Breast epithelium (tissue), 4 donors: ENCODE data around the gene RELA. TPM values are rescaled to one million over a fixed set of nuclear protein-coding genes. Genes with fewer than 3 reads are reported as not detected.

ENCODE experiments used
- DNase-seq, 2 donors: peaks; one replicate each; pipeline ENCODE4 v3.0.0-alpha.2; 2019; ENCODE audit warnings: low spot score in 2 of 2
- H3K27ac ChIP-seq, 2 donors: fragments of 200-600 bp; sonication (generic) in 1 of 2; one replicate each; pipeline ENCODE4 v1.5.1; 2016 to 2019; ENCODE audit warnings: mild to moderate bottlenecking in 1 of 2
- H3K27me3 ChIP-seq, 2 donors: fragments of 200-600 bp; sonication (generic) in 1 of 2; one replicate each; pipeline versions ENCODE4 v1.5.1 to v1.6.0; 2017 to 2019; ENCODE audit warnings: control low read depth in 1 of 2, mild to moderate bottlenecking in 1 of 2
- H3K36me3 ChIP-seq: fragments of 200-600 bp; one replicate; pipeline ENCODE4 v1.5.1; 2019
- H3K4me1 ChIP-seq, 2 donors: fragments of 200-600 bp; sonication (generic); one replicate each; pipeline ENCODE4 v1.5.1; 2016 to 2019; ENCODE audit warnings: control low read depth in 1 of 2
- H3K4me3 ChIP-seq, 3 donors: fragments of 200-600 bp; sonication (generic); 1 replicate in 2 of 3; 2 replicates in 1 of 3; pipeline ENCODE4 v1.5.1; 2016 to 2019; ENCODE audit warnings: mild to moderate bottlenecking in 3 of 3, moderate library complexity in 2 of 3
- H3K9me3 ChIP-seq, 2 donors: fragments of 200-600 bp; sonication (generic) in 1 of 2; one replicate each; pipeline ENCODE4 v1.5.1; 2016 to 2019; ENCODE audit warnings: control low read depth in 1 of 2
- CTCF ChIP-seq, 3 donors: fragments of 450-650 bp; IDR thresholded peaks; one replicate each; pipeline ENCODE4 v1.5.1; 2016 to 2017; ENCODE audit warnings: antibody characterized with exemption in 3 of 3, mild to moderate bottlenecking in 3 of 3, moderate library complexity in 3 of 3
- POLR2A ChIP-seq: fragments of 450-650 bp; IDR thresholded peaks from one replicate; pipeline ENCODE4 v1.6.1; 2016; ENCODE audit warnings: antibody characterized with exemption, mild to moderate bottlenecking, moderate library complexity
- POLR2AphosphoS5 ChIP-seq, 3 donors: sonication (generic); formaldehyde crosslinking; IDR thresholded peaks; one replicate each; pipeline ENCODE4 v1.6.1; 2017; ENCODE audit warnings: antibody characterized with exemption in 3 of 3
- intact Hi-C: fragments of 100-400 bp; cut with DNase I; formaldehyde crosslinking; loops from one replicate; pipeline ENCODE4 v1.15.1; 2023; ENCODE audit warnings: low total_unique reads
- total RNA-seq, 3 donors: library from RNA; depleted of rRNA; stranded (reverse); fragments of >200 nt; gene quantifications; one replicate each; pipeline ENCODE4 v1.1.0, GENCODE V29; 2016

Gene RELA
- total RNA-seq, 3 donors from 2014 or later: 45.0 to 57.7 (median 46.2) TPM

GRCh38 chr11:65650547-65651338 lies 12.0 kb downstream of the RELA start:
- peak overlapping the region in 2 of 3 donors; percentile 26 to 37 for H3K4me3 ChIP-seq
- H3K27me3 ChIP-seq: no peaks in the 10 kb centered on the region
- DNase-seq: peak; percentile 86 to 91
- no peaks in the 10 kb centered on the region for H3K36me3 ChIP-seq
- no peaks in the 10 kb centered on the region for H3K9me3 ChIP-seq
- peaks cover 26 to 33% of the 10 kb centered on the region in 2 donors for H3K4me1 ChIP-seq
- peak overlapping the region; percentile 89 to 95 for H3K27ac ChIP-seq
- TF ChIP-seq POLR2A (no peak), POLR2AphosphoS5 (IDR thresholded peaks at IDR 0.05) (no peak), CTCF (IDR thresholded peaks at IDR 0.05) (no peak)
- intact Hi-C loops: no loop called here

GRCh38 chr11:65649656-65650546 lies 12.8 kb downstream of the RELA start:
- DNase-seq: no peak
- intact Hi-C loops: no loop called here
- peaks cover 26 to 33% of the 10 kb centered on the region in 2 donors for H3K4me1 ChIP-seq

GRCh38 chr11:65648997-65649493 lies 13.7 kb downstream of the RELA start:
- Histone ChIP-seq H3K4me1 (peaks cover 24 to 33% of the 10 kb centered on the region in 2 donors), H3K4me3 (no peak overlapping the region), H3K27ac (peak overlapping the region; percentile 89 to 95), H3K9me3 (no peaks in the 10 kb centered on the region), H3K27me3 (no peaks in the 10 kb centered on the region), H3K36me3 (no peaks in the 10 kb centered on the region)
- TF ChIP-seq POLR2AphosphoS5 (IDR thresholded peaks at IDR 0.05): no peak
- TF ChIP-seq POLR2A: no peak
- TF ChIP-seq CTCF (IDR thresholded peaks at IDR 0.05): no peak
- no peak for DNase-seq
- intact Hi-C loops: no loop called here

More at GRCh38 chr11:65649656-65650546, 12.8 kb downstream of the RELA start:
- H3K36me3 ChIP-seq: no peaks in the 10 kb centered on the region
- H3K9me3 ChIP-seq: no peaks in the 10 kb centered on the region
- peak overlapping the region; percentile 89 to 95 for H3K27ac ChIP-seq
- no peaks in the 10 kb centered on the region for H3K27me3 ChIP-seq
- TF ChIP-seq POLR2AphosphoS5 (IDR thresholded peaks at IDR 0.05) (no peak), CTCF (IDR thresholded peaks at IDR 0.05) (no peak), POLR2A (no peak)
- H3K4me3 ChIP-seq: peak overlapping the region in 2 of 3 donors; percentile 26 to 37

GRCh38 chr11:65646958-65647701 lies 15.6 kb downstream of the RELA start:
- intact Hi-C loops: no loop called here
- H3K27ac ChIP-seq: peak overlapping the region; percentile 74 to 75
- DNase-seq: peak in 1 of 2 donors; percentile 62
- H3K9me3 ChIP-seq: no peaks in the 10 kb centered on the region
- peaks cover 21 to 25% of the 10 kb centered on the region in 2 donors for H3K4me1 ChIP-seq
- H3K36me3 ChIP-seq: no peaks in the 10 kb centered on the region
- no peaks in the 10 kb centered on the region for H3K27me3 ChIP-seq
- TF ChIP-seq POLR2A (no peak), POLR2AphosphoS5 (IDR thresholded peaks at IDR 0.05) (peak in 1 of 3 donors; percentile 34)
- peak overlapping the region in 2 of 3 donors; percentile 65 to 66 for H3K4me3 ChIP-seq
